ENCODE results near the gene RELN. TPM values are rescaled to one million over a fixed set of nuclear protein-coding genes. Genes with fewer than 3 reads are reported as not detected.

Gene RELN
- total RNA-seq, 2 experiments from 2014 or later, result not detected

GRCh38 chr7:103698064-103698463 is 291.4 kb downstream of the RELN start:
- Mint-ChIP-seq H3K27ac (no peak overlapping the region), H3K36me3 (ENCODE audit: low read depth) (no peaks in the 10 kb centered on the region), H3K4me1 (ENCODE audit: low read depth) (no peaks in the 10 kb centered on the region), H3K4me3 (no peak overlapping the region), H3K9me3 (no peaks in the 10 kb centered on the region), H3K27me3 (no peaks in the 10 kb centered on the region)
- no peak for DNase-seq
- no peaks in the 10 kb centered on the region for H3K9me3 ChIP-seq (ENCODE audit: control insufficient read depth in 1 of 2, insufficient read depth in 1 of 2, low read length in 2 of 2)
- no peaks in the 10 kb centered on the region for H3K27me3 ChIP-seq (ENCODE audit: control insufficient read depth in 1 of 2, insufficient read depth in 2 of 2, low read length in 2 of 2)
- ChIA-PET POLR2A (no interaction called here), CTCF (no interaction called here)
- no peak overlapping the region for H3K27ac ChIP-seq (ENCODE audit: low read depth in 1 of 2, low read length in 2 of 2)
- no peak for TF ChIP-seq CTCF (IDR thresholded peaks at IDR 0.05)
- ATAC-seq (ENCODE audit: poor library complexity), result no peak
- H3K4me3 ChIP-seq (ENCODE audit: low read length), result no peak overlapping the region
- H3K4me1 ChIP-seq (ENCODE audit: insufficient read depth, low read length), result no peaks in the 10 kb centered on the region
- no peaks in the 10 kb centered on the region for H3K36me3 ChIP-seq (ENCODE audit: insufficient read depth, low read length)
- intact Hi-C loops (cut with DNase I, micrococcal nuclease), result no loop called here

GRCh38 chr7:103695521-103695920 is 293.9 kb downstream of the RELN start:
- no peak for TF ChIP-seq CTCF (IDR thresholded peaks at IDR 0.05)
- no peak overlapping the region for H3K4me3 Mint-ChIP-seq
- intact Hi-C loops (cut with DNase I, micrococcal nuclease), result no loop called here
- no peaks in the 10 kb centered on the region for H3K4me1 ChIP-seq (ENCODE audit: insufficient read depth, low read length)
- no peaks in the 10 kb centered on the region for H3K4me1 Mint-ChIP-seq (ENCODE audit: low read depth)
- POLR2A ChIA-PET, result no interaction called here
- peaks cover 4% of the 10 kb centered on the region for H3K27me3 Mint-ChIP-seq
- ATAC-seq (ENCODE audit: poor library complexity) (no peak), DNase-seq (no peak)
- no peaks in the 10 kb centered on the region for H3K27me3 ChIP-seq (ENCODE audit: control insufficient read depth in 1 of 2, insufficient read depth in 2 of 2, low read length in 2 of 2)
- no peak overlapping the region for H3K27ac Mint-ChIP-seq
- H3K27ac ChIP-seq (ENCODE audit: low read depth in 1 of 2, low read length in 2 of 2), result no peak overlapping the region
- no peak overlapping the region for H3K4me3 ChIP-seq (ENCODE audit: low read length)
- H3K36me3 ChIP-seq (ENCODE audit: insufficient read depth, low read length), result no peaks in the 10 kb centered on the region
- CTCF ChIA-PET, result no interaction called here
- no peaks in the 10 kb centered on the region for H3K36me3 Mint-ChIP-seq (ENCODE audit: low read depth)
- no peaks in the 10 kb centered on the region for H3K9me3 ChIP-seq (ENCODE audit: control insufficient read depth in 1 of 2, insufficient read depth in 1 of 2, low read length in 2 of 2)
- H3K9me3 Mint-ChIP-seq, result no peaks in the 10 kb centered on the region

GRCh38 chr7:103694304-103694703 is 295.2 kb downstream of the RELN start:
- DNase-seq, result no peak
- no peaks in the 10 kb centered on the region for H3K36me3 Mint-ChIP-seq (ENCODE audit: low read depth)
- TF ChIP-seq CTCF (IDR thresholded peaks at IDR 0.05), result no peak
- ChIA-PET POLR2A (no interaction called here), CTCF (no interaction called here)
- Histone ChIP-seq H3K27me3 (ENCODE audit: control insufficient read depth in 1 of 2, insufficient read depth in 2 of 2, low read length in 2 of 2) (no peaks in the 10 kb centered on the region), H3K27ac (ENCODE audit: low read depth in 1 of 2, low read length in 2 of 2) (no peak overlapping the region), H3K4me1 (ENCODE audit: insufficient read depth, low read length) (no peaks in the 10 kb centered on the region), H3K4me3 (ENCODE audit: low read length) (no peak overlapping the region), H3K36me3 (ENCODE audit: insufficient read depth, low read length) (no peaks in the 10 kb centered on the region), H3K9me3 (ENCODE audit: control insufficient read depth in 1 of 2, insufficient read depth in 1 of 2, low read length in 2 of 2) (no peaks in the 10 kb centered on the region)
- no peak overlapping the region for H3K4me3 Mint-ChIP-seq
- no peaks in the 10 kb centered on the region for H3K4me1 Mint-ChIP-seq (ENCODE audit: low read depth)
- no peak overlapping the region for H3K27ac Mint-ChIP-seq
- H3K27me3 Mint-ChIP-seq, result peaks cover 4% of the 10 kb centered on the region
- intact Hi-C loops (cut with DNase I, micrococcal nuclease), result no loop called here
- H3K9me3 Mint-ChIP-seq, result no peaks in the 10 kb centered on the region
- no peak for ATAC-seq (ENCODE audit: poor library complexity)

Measured in CD4-positive, alpha-beta T cell (primary cell).